ENCODE results near the gene CLIC6.

CLIC6 gene

GRCh38 chr21:34736116-34736874, 67.5 kb downstream of the CLIC6 start:
- H3K27me3 ChIP-seq (ENCODE audit: control insufficient read depth, insufficient read depth, low read length) = no peaks in the 10 kb centered on the region
- H3K4me1 ChIP-seq (ENCODE audit: control insufficient read depth, insufficient read depth, low read length) = no peaks in the 10 kb centered on the region
- no peaks in the 10 kb centered on the region for H3K36me3 ChIP-seq (ENCODE audit: control insufficient read depth, insufficient read depth, low read length)
- H3K4me3 ChIP-seq (ENCODE audit: low read length) = no peak overlapping the region
- H3K9me3 ChIP-seq (ENCODE audit: control insufficient read depth, low read length) = no peaks in the 10 kb centered on the region
- no peak overlapping the region for H3K9ac ChIP-seq (ENCODE audit: low read length)

- Histone ChIP-seq H3K4me3 (ENCODE audit: low read length) (no peak overlapping the region), H3K9me3 (ENCODE audit: control insufficient read depth, low read length) (no peaks in the 10 kb centered on the region), H3K4me1 (ENCODE audit: control insufficient read depth, insufficient read depth, low read length) (no peaks in the 10 kb centered on the region), H3K36me3 (ENCODE audit: control insufficient read depth, insufficient read depth, low read length) (no peaks in the 10 kb centered on the region), H3K27me3 (ENCODE audit: control insufficient read depth, insufficient read depth, low read length) (no peaks in the 10 kb centered on the region), H3K9ac (ENCODE audit: low read length) (no peak overlapping the region)
Measured at GRCh38 chr21:34737115-34737514, 68.3 kb downstream of the CLIC6 start.

- Histone ChIP-seq H3K4me3 (ENCODE audit: low read length) (no peak overlapping the region), H3K36me3 (ENCODE audit: control insufficient read depth, insufficient read depth, low read length) (no peaks in the 10 kb centered on the region), H3K9ac (ENCODE audit: low read length) (no peak overlapping the region), H3K27me3 (ENCODE audit: control insufficient read depth, insufficient read depth, low read length) (no peaks in the 10 kb centered on the region), H3K9me3 (ENCODE audit: control insufficient read depth, low read length) (no peaks in the 10 kb centered on the region), H3K4me1 (ENCODE audit: control insufficient read depth, insufficient read depth, low read length) (peaks cover 19% of the 10 kb centered on the region)
Measured at GRCh38 chr21:34740198-34740597, 71.4 kb downstream of the CLIC6 start.

- Histone ChIP-seq H3K9me3 (ENCODE audit: control insufficient read depth, low read length) (no peaks in the 10 kb centered on the region), H3K4me1 (ENCODE audit: control insufficient read depth, insufficient read depth, low read length) (peaks cover 29% of the 10 kb centered on the region), H3K36me3 (ENCODE audit: control insufficient read depth, insufficient read depth, low read length) (no peaks in the 10 kb centered on the region), H3K27me3 (ENCODE audit: control insufficient read depth, insufficient read depth, low read length) (no peaks in the 10 kb centered on the region), H3K9ac (ENCODE audit: low read length) (no peak overlapping the region), H3K4me3 (ENCODE audit: low read length) (no peak overlapping the region)
Measured at GRCh38 chr21:34743285-34743684, 74.5 kb downstream of the CLIC6 start.

GRCh38 chr21:34743831-34744230, 75.0 kb downstream of the CLIC6 start:
- Histone ChIP-seq H3K36me3 (ENCODE audit: control insufficient read depth, insufficient read depth, low read length) (no peaks in the 10 kb centered on the region), H3K27me3 (ENCODE audit: control insufficient read depth, insufficient read depth, low read length) (no peaks in the 10 kb centered on the region), H3K4me1 (ENCODE audit: control insufficient read depth, insufficient read depth, low read length) (peaks cover 29% of the 10 kb centered on the region), H3K4me3 (ENCODE audit: low read length) (no peak overlapping the region), H3K9ac (ENCODE audit: low read length) (no peak overlapping the region), H3K9me3 (ENCODE audit: control insufficient read depth, low read length) (no peaks in the 10 kb centered on the region)

- Histone ChIP-seq H3K9me3 (ENCODE audit: control insufficient read depth, low read length) (no peaks in the 10 kb centered on the region), H3K36me3 (ENCODE audit: control insufficient read depth, insufficient read depth, low read length) (no peaks in the 10 kb centered on the region), H3K4me1 (ENCODE audit: control insufficient read depth, insufficient read depth, low read length) (peaks cover 29% of the 10 kb centered on the region), H3K9ac (ENCODE audit: low read length) (peak overlapping the region; percentile 61), H3K4me3 (ENCODE audit: low read length) (no peak overlapping the region), H3K27me3 (ENCODE audit: control insufficient read depth, insufficient read depth, low read length) (no peaks in the 10 kb centered on the region)
Measured at GRCh38 chr21:34744801-34745200, 76.0 kb downstream of the CLIC6 start.

GRCh38 chr21:34745557-34746255, 76.9 kb downstream of the CLIC6 start:
- H3K27me3 ChIP-seq (ENCODE audit: control insufficient read depth, insufficient read depth, low read length) = no peaks in the 10 kb centered on the region
- peak overlapping the region; percentile 61 for H3K9ac ChIP-seq (ENCODE audit: low read length)
- no peaks in the 10 kb centered on the region for H3K36me3 ChIP-seq (ENCODE audit: control insufficient read depth, insufficient read depth, low read length)
- no peaks in the 10 kb centered on the region for H3K9me3 ChIP-seq (ENCODE audit: control insufficient read depth, low read length)
- H3K4me1 ChIP-seq (ENCODE audit: control insufficient read depth, insufficient read depth, low read length) = peaks cover 29% of the 10 kb centered on the region
- peak overlapping the region; percentile 37 for H3K4me3 ChIP-seq (ENCODE audit: low read length)

GRCh38 chr21:34748862-34749261, 80.1 kb downstream of the CLIC6 start:
- Histone ChIP-seq H3K9ac (ENCODE audit: low read length) (no peak overlapping the region), H3K9me3 (ENCODE audit: control insufficient read depth, low read length) (no peaks in the 10 kb centered on the region), H3K27me3 (ENCODE audit: control insufficient read depth, insufficient read depth, low read length) (no peaks in the 10 kb centered on the region), H3K36me3 (ENCODE audit: control insufficient read depth, insufficient read depth, low read length) (no peaks in the 10 kb centered on the region), H3K4me1 (ENCODE audit: control insufficient read depth, insufficient read depth, low read length) (peaks cover 21% of the 10 kb centered on the region), H3K4me3 (ENCODE audit: low read length) (no peak overlapping the region)

- Histone ChIP-seq H3K36me3 (ENCODE audit: control insufficient read depth, insufficient read depth, low read length) (no peaks in the 10 kb centered on the region), H3K9me3 (ENCODE audit: control insufficient read depth, low read length) (no peaks in the 10 kb centered on the region), H3K4me3 (ENCODE audit: low read length) (no peak overlapping the region), H3K4me1 (ENCODE audit: control insufficient read depth, insufficient read depth, low read length) (no peaks in the 10 kb centered on the region), H3K27me3 (ENCODE audit: control insufficient read depth, insufficient read depth, low read length) (no peaks in the 10 kb centered on the region), H3K9ac (ENCODE audit: low read length) (no peak overlapping the region)
Measured at GRCh38 chr21:34754690-34755647, 86.2 kb downstream of the CLIC6 start.

GRCh38 chr21:34761758-34762330, 93.0 kb downstream of the CLIC6 start:
- H3K36me3 ChIP-seq (ENCODE audit: control insufficient read depth, insufficient read depth, low read length) = no peaks in the 10 kb centered on the region
- H3K4me1 ChIP-seq (ENCODE audit: control insufficient read depth, insufficient read depth, low read length) = no peaks in the 10 kb centered on the region
- no peaks in the 10 kb centered on the region for H3K27me3 ChIP-seq (ENCODE audit: control insufficient read depth, insufficient read depth, low read length)
- H3K9ac ChIP-seq (ENCODE audit: low read length) = no peak overlapping the region
- no peak overlapping the region for H3K4me3 ChIP-seq (ENCODE audit: low read length)
- no peaks in the 10 kb centered on the region for H3K9me3 ChIP-seq (ENCODE audit: control insufficient read depth, low read length)

- Histone ChIP-seq H3K4me3 (ENCODE audit: low read length) (no peak overlapping the region), H3K36me3 (ENCODE audit: control insufficient read depth, insufficient read depth, low read length) (no peaks in the 10 kb centered on the region), H3K27me3 (ENCODE audit: control insufficient read depth, insufficient read depth, low read length) (no peaks in the 10 kb centered on the region), H3K9me3 (ENCODE audit: control insufficient read depth, low read length) (no peaks in the 10 kb centered on the region), H3K9ac (ENCODE audit: low read length) (no peak overlapping the region), H3K4me1 (ENCODE audit: control insufficient read depth, insufficient read depth, low read length) (no peaks in the 10 kb centered on the region)
Measured at GRCh38 chr21:34762786-34763185, 94.0 kb downstream of the CLIC6 start.
